HepG2 (cell line): ENCODE data around the gene CPSF6.
"Not testable (repeated sequence)": the region's sequence is repeated elsewhere in the genome, so short reads cannot be mapped to it uniquely, and the experiment has no call there.

Source experiments
- MXI1 ChIP-seq: IDR thresholded peaks from 3 replicates; pipeline ENCODE4 v1.6.1; 2012; ENCODE audit warnings: low read depth, low read length, inconsistent platforms, borderline replicate concordance
- RFX5 ChIP-seq: IDR thresholded peaks from 2 replicates; pipeline ENCODE4 v1.6.1; 2011; ENCODE audit warnings: low read depth, low read length, improper control_type of control experiment
- SRF ChIP-seq: IDR thresholded peaks from 2 replicates; pipeline ENCODE4 v1.6.1; 2011; ENCODE audit warnings: mild to moderate bottlenecking, low read depth, low read length, moderate library complexity
- XRCC5 ChIP-seq: fragments of 200-400 bp; formaldehyde crosslinking; optimal IDR thresholded peaks from 2 replicates; pipeline ENCODE3; 2017; ENCODE audit warnings: mild to moderate bottlenecking, low read length

- TF ChIP-seq RFX5, SRF, MXI1, XRCC5: not testable (repeated sequence)
Observed at GRCh38 chr12:69265633-69266032, 26.3 kb downstream of the CPSF6 start.
